Activated naive CD4-positive, alpha-beta T cell treated with anti-CD3 and anti-CD28 coated beads, Interleukin-2, amount 10 ng/mL, durations not matched to agents 7 days and 5 days (primary cell): ENCODE measurements around the gene LSM14B.
"Not testable (repeated sequence)": the region's sequence is repeated elsewhere in the genome, so short reads cannot be mapped to it uniquely, and the experiment has no call there.

ENCODE experiments used
- CTCF ChIA-PET: fragments of 350-600 bp; sonication (Branson Sonifier 250); formaldehyde crosslinking; loops from one replicate; lab custom pipeline; 2021; ENCODE audit warnings: antibody characterized with exemption; lab: Charles Lee
- DNase-seq: peaks from one replicate; pipeline ENCODE4 v3.0.0-alpha.2; 2020
- H3K27ac Mint-ChIP-seq: one replicate; pipeline ENCODE4 v1.8.0; 2021; ENCODE audit warnings: mild to moderate bottlenecking, moderate library complexity, mixed read lengths
- H3K27me3 Mint-ChIP-seq: one replicate; pipeline ENCODE4 v1.8.0; 2021; ENCODE audit warnings: mild to moderate bottlenecking, mixed read lengths
- H3K36me3 Mint-ChIP-seq: one replicate; pipeline ENCODE4 v1.8.0; 2021; ENCODE audit warnings: mixed read lengths
- H3K4me1 Mint-ChIP-seq: one replicate; pipeline ENCODE4 v1.8.0; 2021; ENCODE audit warnings: mixed read lengths
- H3K4me3 Mint-ChIP-seq: one replicate; pipeline ENCODE4 v1.8.0; 2021; ENCODE audit warnings: mild to moderate bottlenecking, moderate library complexity, mixed read lengths
- H3K9me3 Mint-ChIP-seq: one replicate; pipeline ENCODE4 v1.8.0; 2021; ENCODE audit warnings: mixed read lengths

The LSM14B gene

GRCh38 chr20:62121776-62122653 is at the start of gene LSM14B:
TSS of gene LSM14B (plus strand) at chr20:62122475. CDS start at chr20:62122667, 192 bp downstream.
- H3K27ac Mint-ChIP-seq: peak within 1 kb of the TSS; percentile 94
- H3K27me3 Mint-ChIP-seq: peaks cover 4% of the 10 kb centered on the region
- no peaks in the 10 kb centered on the region for H3K9me3 Mint-ChIP-seq
- peaks cover 60% of the 10 kb centered on the region for H3K4me1 Mint-ChIP-seq
- peak within 1 kb of the TSS; percentile 86 for H3K4me3 Mint-ChIP-seq
- CTCF ChIA-PET: interaction anchor here (0.7 to 1.4 kb wide), 2 partner anchors 55 to 111 kb away, joined by 3 to 4 read pairs; no protein-coding TSS in a partner anchor
- H3K36me3 Mint-ChIP-seq: peaks cover 23% of the 10 kb centered on the region
- DNase-seq: peak; percentile 95

- Mint-ChIP-seq H3K27ac (no peak overlapping the region), H3K27me3 (peaks cover 14% of the 10 kb centered on the region), H3K36me3 (peaks cover 13% of the 10 kb centered on the region), H3K4me1 (no peaks in the 10 kb centered on the region), H3K9me3 (peaks cover 35% of the 10 kb centered on the region), H3K4me3 (no peak overlapping the region)
- DNase-seq: no peak
- CTCF ChIA-PET: interaction anchor here (1.5 kb wide), 1 partner anchor 62 kb away, joined by 3 read pairs; no protein-coding TSS in a partner anchor
These were observed 49.0 kb upstream of the LSM14B start for GRCh38 chr20:62073323-62073722.

- Mint-ChIP-seq H3K27me3 (peaks cover 5% of the 10 kb centered on the region), H3K4me1 (no peaks in the 10 kb centered on the region), H3K9me3 (peaks cover 26% of the 10 kb centered on the region), H3K4me3 (no peak overlapping the region), H3K36me3 (peaks cover 9% of the 10 kb centered on the region), H3K27ac (no peak overlapping the region)
- CTCF ChIA-PET: no interaction called here
- DNase-seq: no peak
These were observed 43.1 kb upstream of the LSM14B start for GRCh38 chr20:62079166-62079565.

- no peaks in the 10 kb centered on the region for H3K4me1 Mint-ChIP-seq
- DNase-seq: no peak
- peaks cover 19% of the 10 kb centered on the region for H3K9me3 Mint-ChIP-seq
- CTCF ChIA-PET: no interaction called here
- H3K36me3 Mint-ChIP-seq: peaks cover 4% of the 10 kb centered on the region
- H3K4me3 Mint-ChIP-seq: no peak overlapping the region
- H3K27ac Mint-ChIP-seq: no peak overlapping the region
- H3K27me3 Mint-ChIP-seq: peaks cover 12% of the 10 kb centered on the region
These were observed 41.9 kb upstream of the LSM14B start for GRCh38 chr20:62080249-62080990.

- Mint-ChIP-seq H3K4me1 (no peaks in the 10 kb centered on the region), H3K27me3 (peaks cover 12% of the 10 kb centered on the region), H3K27ac (no peak overlapping the region), H3K4me3 (no peak overlapping the region), H3K36me3 (no peaks in the 10 kb centered on the region), H3K9me3 (peaks cover 9% of the 10 kb centered on the region)
- CTCF ChIA-PET: no interaction called here
- DNase-seq: no peak
These were observed 39.0 kb upstream of the LSM14B start for GRCh38 chr20:62083312-62083711.

- H3K4me1 Mint-ChIP-seq, DNase-seq, H3K9me3 Mint-ChIP-seq, CTCF ChIA-PET, H3K27ac Mint-ChIP-seq, H3K36me3 Mint-ChIP-seq, H3K4me3 Mint-ChIP-seq: not testable (repeated sequence)
- H3K27me3 Mint-ChIP-seq: peaks cover 12% of the 10 kb centered on the region
These were observed 38.1 kb upstream of the LSM14B start for GRCh38 chr20:62084224-62084623.

- no peak overlapping the region for H3K27ac Mint-ChIP-seq
- CTCF ChIA-PET: no interaction called here
- no peaks in the 10 kb centered on the region for H3K36me3 Mint-ChIP-seq
- peaks cover 4% of the 10 kb centered on the region for H3K9me3 Mint-ChIP-seq
- H3K4me1 Mint-ChIP-seq: no peaks in the 10 kb centered on the region
- H3K27me3 Mint-ChIP-seq: peaks cover 12% of the 10 kb centered on the region
- DNase-seq: no peak
- H3K4me3 Mint-ChIP-seq: no peak overlapping the region
These were observed 37.1 kb upstream of the LSM14B start for GRCh38 chr20:62085206-62085605.

GRCh38 chr20:62087227-62087626 is 35.0 kb upstream of the LSM14B start:
- peaks cover 12% of the 10 kb centered on the region for H3K27me3 Mint-ChIP-seq
- no peak for DNase-seq
- no peaks in the 10 kb centered on the region for H3K36me3 Mint-ChIP-seq
- H3K9me3 Mint-ChIP-seq: peaks cover 6% of the 10 kb centered on the region
- no peak overlapping the region for H3K27ac Mint-ChIP-seq
- H3K4me1 Mint-ChIP-seq: no peaks in the 10 kb centered on the region
- H3K4me3 Mint-ChIP-seq: no peak overlapping the region
- CTCF ChIA-PET: no interaction called here

- CTCF ChIA-PET: no interaction called here
- H3K27me3 Mint-ChIP-seq: peaks cover 12% of the 10 kb centered on the region
- no peaks in the 10 kb centered on the region for H3K36me3 Mint-ChIP-seq
These were observed 34.6 kb upstream of the LSM14B start for GRCh38 chr20:62087632-62088031.

GRCh38 chr20:62088258-62089127 is 33.8 kb upstream of the LSM14B start:
- Mint-ChIP-seq H3K36me3 (no peaks in the 10 kb centered on the region), H3K27me3 (peaks cover 9% of the 10 kb centered on the region), H3K9me3 (peaks cover 8% of the 10 kb centered on the region), H3K4me3 (no peak overlapping the region), H3K27ac (no peak overlapping the region), H3K4me1 (no peaks in the 10 kb centered on the region)
- no peak for DNase-seq
- CTCF ChIA-PET: no interaction called here

More at GRCh38 chr20:62087632-62088031, 34.6 kb upstream of the LSM14B start:
- H3K4me3 Mint-ChIP-seq: no peak overlapping the region
- DNase-seq: no peak
- H3K4me1 Mint-ChIP-seq: no peaks in the 10 kb centered on the region
- H3K9me3 Mint-ChIP-seq: peaks cover 7% of the 10 kb centered on the region
- H3K27ac Mint-ChIP-seq: no peak overlapping the region

- no peak overlapping the region for H3K4me3 Mint-ChIP-seq
- CTCF ChIA-PET: no interaction called here
- H3K36me3 Mint-ChIP-seq: no peaks in the 10 kb centered on the region
- no peaks in the 10 kb centered on the region for H3K4me1 Mint-ChIP-seq
- no peak overlapping the region for H3K27ac Mint-ChIP-seq
- DNase-seq: no peak
- H3K9me3 Mint-ChIP-seq: peaks cover 13% of the 10 kb centered on the region
- H3K27me3 Mint-ChIP-seq: peaks cover 6% of the 10 kb centered on the region
These were observed 32.9 kb upstream of the LSM14B start for GRCh38 chr20:62089393-62089792.

- Mint-ChIP-seq H3K4me3 (no peak overlapping the region), H3K36me3 (no peaks in the 10 kb centered on the region), H3K27me3 (peaks cover 4% of the 10 kb centered on the region), H3K4me1 (no peaks in the 10 kb centered on the region), H3K27ac (no peak overlapping the region), H3K9me3 (peaks cover 41% of the 10 kb centered on the region)
- no peak for DNase-seq
- CTCF ChIA-PET: no interaction called here
These were observed 25.6 kb upstream of the LSM14B start for GRCh38 chr20:62096421-62097380.

- peaks cover 38% of the 10 kb centered on the region for H3K9me3 Mint-ChIP-seq
- CTCF ChIA-PET: no interaction called here
- H3K4me3 Mint-ChIP-seq: no peak overlapping the region
- peaks cover 4% of the 10 kb centered on the region for H3K27me3 Mint-ChIP-seq
- no peak overlapping the region for H3K27ac Mint-ChIP-seq
- DNase-seq: no peak
- H3K36me3 Mint-ChIP-seq: no peaks in the 10 kb centered on the region
- H3K4me1 Mint-ChIP-seq: no peaks in the 10 kb centered on the region
These were observed 24.3 kb upstream of the LSM14B start for GRCh38 chr20:62097881-62098407.
